Calu3 (cell line): ENCODE results near the gene CHD9. TPM values are rescaled to one million over a fixed set of nuclear protein-coding genes. Genes with fewer than 3 reads are reported as not detected.

ENCODE experiments used
- BruUV-seq: library from RNA; stranded (reverse); fragments of 400-500 nt; replicated peaks from 2 replicates; lab custom pipeline; 2021; lab: Mats Ljungman, UMichigan
- CTCF ChIA-PET: fragments of 300-600 bp; sonication (Branson Sonifier 250); formaldehyde crosslinking; loops from one replicate; lab custom pipeline; 2022; ENCODE audit warnings: antibody characterized with exemption; lab: Charles Lee
- DNase-seq: peaks from one replicate; pipeline ENCODE4 v3.0.0; 2022
- H3K27ac Mint-ChIP-seq: one replicate; pipeline ENCODE4 v1.8.0; 2022; ENCODE audit warnings: mixed read lengths; ENCODE audit not compliant: unreplicated experiment
- H3K27me3 Mint-ChIP-seq: one replicate; pipeline ENCODE4 v1.8.0; 2022; ENCODE audit warnings: mixed read lengths; ENCODE audit not compliant: unreplicated experiment
- H3K36me3 Mint-ChIP-seq: one replicate; pipeline ENCODE4 v1.8.0; 2022; ENCODE audit warnings: mild to moderate bottlenecking, moderate library complexity, mixed read lengths; ENCODE audit not compliant: insufficient read depth, unreplicated experiment
- H3K4me1 Mint-ChIP-seq: one replicate; pipeline ENCODE4 v1.8.0; 2022; ENCODE audit warnings: mild to moderate bottlenecking, low read depth, mixed read lengths; ENCODE audit not compliant: unreplicated experiment
- H3K4me3 Mint-ChIP-seq: one replicate; pipeline ENCODE4 v1.8.0; 2022; ENCODE audit warnings: mild to moderate bottlenecking, low read depth, moderate library complexity, mixed read lengths; ENCODE audit not compliant: unreplicated experiment
- H3K9me3 Mint-ChIP-seq: one replicate; pipeline ENCODE4 v1.8.0; 2022; ENCODE audit warnings: low read depth, mixed read lengths; ENCODE audit not compliant: unreplicated experiment
- intact Hi-C: fragments of 100-400 bp; cut with micrococcal nuclease; formaldehyde crosslinking; loops from one replicate; pipeline ENCODE4 v1.10.0; 2022; ENCODE audit not compliant: unreplicated experiment
- total RNA-seq: library from RNA; stranded (reverse); gene quantifications from 2 replicates; pipeline ENCODE4 v1.2.3, GENCODE V29; 2022
- TF ChIP-seq, protein P1 (sequence below): fragments of 200-600 bp; IDR thresholded peaks from one replicate; pipeline ENCODE4 v1.8.0; 2022; ENCODE audit warnings: antibody characterized with exemption; ENCODE audit not compliant: unreplicated experiment

The CHD9 gene
- total RNA-seq, 1 experiment from 2014 or later: 69.5 TPM

DNA sequence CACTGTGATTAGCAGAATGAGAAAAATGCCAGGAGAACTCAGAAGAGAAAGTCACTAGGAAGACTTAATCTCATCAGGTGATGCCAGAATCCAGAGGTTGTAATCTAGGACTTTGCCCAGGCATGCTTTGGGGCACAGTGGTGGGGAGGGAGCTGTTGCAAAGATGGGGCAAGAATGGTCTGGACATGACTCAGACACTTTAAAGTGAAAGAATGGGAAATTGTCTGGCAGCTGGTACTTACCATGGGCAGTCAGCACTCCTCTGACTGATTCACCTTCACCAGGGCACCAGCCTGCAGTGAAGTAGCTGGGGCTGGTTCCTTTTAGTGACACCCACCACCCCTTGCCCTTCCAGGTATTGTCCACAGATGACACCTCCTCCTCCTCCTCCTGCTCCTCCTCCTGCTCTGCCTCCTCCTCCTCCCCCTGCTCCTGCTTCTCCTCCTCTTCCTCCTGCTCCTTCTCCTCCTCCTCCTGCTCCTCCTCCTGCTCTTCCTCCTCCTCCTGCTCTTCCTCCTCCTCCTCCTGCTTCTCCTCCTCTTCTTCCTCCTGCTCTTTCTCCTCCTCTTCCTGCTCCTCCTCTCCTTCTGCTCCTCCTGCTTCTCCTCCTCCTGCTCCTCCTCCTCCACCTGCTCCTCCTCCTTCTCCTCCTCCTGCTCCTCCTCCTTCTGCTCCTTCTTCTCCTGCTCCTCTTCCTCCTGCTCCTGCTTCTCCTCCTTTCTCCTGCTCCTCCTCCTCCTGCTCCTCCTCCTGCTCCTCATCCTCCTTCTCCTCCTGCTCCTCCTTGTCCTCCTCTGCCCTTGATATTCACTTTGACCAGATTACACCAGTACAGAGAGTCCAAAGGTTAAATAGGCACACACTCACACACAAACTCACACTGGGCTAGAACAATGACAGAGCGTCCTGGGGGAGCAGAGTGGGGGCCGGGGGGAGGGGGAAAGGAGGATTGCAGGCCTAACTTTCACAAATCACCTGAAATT lies 2.0 kb upstream of the CHD9 start, which contains the start of gene CHD9NB:
Gene CHD9NB (minus strand): TSS at position 379 of the 983 bp plus-strand sequence. CDS start 8,739 bp downstream, outside the sequence.
- TF ChIP-seq, protein P1, sequence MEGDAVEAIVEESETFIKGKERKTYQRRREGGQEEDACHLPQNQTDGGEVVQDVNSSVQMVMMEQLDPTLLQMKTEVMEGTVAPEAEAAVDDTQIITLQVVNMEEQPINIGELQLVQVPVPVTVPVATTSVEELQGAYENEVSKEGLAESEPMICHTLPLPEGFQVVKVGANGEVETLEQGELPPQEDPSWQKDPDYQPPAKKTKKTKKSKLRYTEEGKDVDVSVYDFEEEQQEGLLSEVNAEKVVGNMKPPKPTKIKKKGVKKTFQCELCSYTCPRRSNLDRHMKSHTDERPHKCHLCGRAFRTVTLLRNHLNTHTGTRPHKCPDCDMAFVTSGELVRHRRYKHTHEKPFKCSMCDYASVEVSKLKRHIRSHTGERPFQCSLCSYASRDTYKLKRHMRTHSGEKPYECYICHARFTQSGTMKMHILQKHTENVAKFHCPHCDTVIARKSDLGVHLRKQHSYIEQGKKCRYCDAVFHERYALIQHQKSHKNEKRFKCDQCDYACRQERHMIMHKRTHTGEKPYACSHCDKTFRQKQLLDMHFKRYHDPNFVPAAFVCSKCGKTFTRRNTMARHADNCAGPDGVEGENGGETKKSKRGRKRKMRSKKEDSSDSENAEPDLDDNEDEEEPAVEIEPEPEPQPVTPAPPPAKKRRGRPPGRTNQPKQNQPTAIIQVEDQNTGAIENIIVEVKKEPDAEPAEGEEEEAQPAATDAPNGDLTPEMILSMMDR: no peak
- Mint-ChIP-seq H3K27me3 (no peaks in the 10 kb centered on the region), H3K4me3 (peak within 1 kb of the TSS; percentile 4), H3K27ac (peak within 1 kb of the TSS; percentile 8), H3K36me3 (peaks cover 32% of the 10 kb centered on the region), H3K4me1 (peaks cover 38% of the 10 kb centered on the region), H3K9me3 (no peaks in the 10 kb centered on the region)
- intact Hi-C loops: loop anchor here (5.0 kb wide), 1 partner anchor 449 kb away; the partner anchor contains the start of gene AKTIP
- no TSS peak for BruUV-seq
- CTCF ChIA-PET: interaction anchor here (0.6 to 1.0 kb wide), 6 partner anchors 46 to 1896 kb away, joined by 3 to 5 read pairs (median 4); no protein-coding TSS in a partner anchor
- peak; percentile 78 for DNase-seq

DNA sequence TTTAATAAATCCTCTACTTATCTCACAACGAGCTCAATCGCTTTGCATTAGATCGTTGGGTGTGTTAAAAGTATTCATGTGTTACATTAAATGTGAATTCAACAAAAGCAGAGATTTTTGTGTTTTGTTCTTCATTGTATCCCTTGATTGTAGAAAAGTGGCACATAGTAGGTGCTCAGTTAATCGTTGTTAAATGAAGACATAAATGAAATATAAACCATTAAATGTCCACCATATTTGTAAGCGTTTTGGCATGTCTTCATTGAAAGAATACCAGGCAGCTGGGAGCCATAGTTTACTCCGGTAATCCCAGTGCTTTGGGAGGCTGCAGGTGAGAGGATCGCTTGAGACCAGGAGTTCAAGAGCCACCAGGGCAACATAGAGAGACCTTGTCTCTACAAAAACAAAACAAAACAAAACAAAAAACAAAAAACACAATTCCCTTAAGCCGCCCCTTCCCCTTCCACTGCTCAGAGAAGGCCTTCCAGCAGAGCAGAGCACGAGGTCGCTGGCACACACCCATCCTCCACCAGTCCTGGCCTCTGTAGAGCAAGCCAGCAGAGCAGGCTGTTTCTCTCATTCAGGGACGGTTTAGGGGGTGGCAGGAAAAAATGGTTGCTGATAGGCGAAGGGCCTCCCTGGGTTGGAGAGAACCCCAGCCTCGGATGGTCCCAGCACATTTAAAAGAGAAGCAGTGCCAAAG lies 673 bp upstream of the CHD9 start:
- H3K36me3 Mint-ChIP-seq: peaks cover 32% of the 10 kb centered on the region
- peak overlapping the region; percentile 93 for H3K27ac Mint-ChIP-seq
- TF ChIP-seq, protein P1: no peak
- BruUV-seq: TSS peak; percentile 84
- intact Hi-C loops: loop anchor here (2.0 to 5.0 kb wide), 3 partner anchors 45 to 448 kb away; partner anchors contain the start of gene AKTIP
- H3K4me1 Mint-ChIP-seq: peaks cover 29% of the 10 kb centered on the region
- DNase-seq: peak; percentile 40
- H3K9me3 Mint-ChIP-seq: no peaks in the 10 kb centered on the region
- no peaks in the 10 kb centered on the region for H3K27me3 Mint-ChIP-seq
- CTCF ChIA-PET: interaction anchor here (0.6 to 2.9 kb wide), 10 partner anchors 10 to 229 kb away, joined by 3 to 20 read pairs (median 4); no protein-coding TSS in a partner anchor
- H3K4me3 Mint-ChIP-seq: peak overlapping the region; percentile 89

DNA sequence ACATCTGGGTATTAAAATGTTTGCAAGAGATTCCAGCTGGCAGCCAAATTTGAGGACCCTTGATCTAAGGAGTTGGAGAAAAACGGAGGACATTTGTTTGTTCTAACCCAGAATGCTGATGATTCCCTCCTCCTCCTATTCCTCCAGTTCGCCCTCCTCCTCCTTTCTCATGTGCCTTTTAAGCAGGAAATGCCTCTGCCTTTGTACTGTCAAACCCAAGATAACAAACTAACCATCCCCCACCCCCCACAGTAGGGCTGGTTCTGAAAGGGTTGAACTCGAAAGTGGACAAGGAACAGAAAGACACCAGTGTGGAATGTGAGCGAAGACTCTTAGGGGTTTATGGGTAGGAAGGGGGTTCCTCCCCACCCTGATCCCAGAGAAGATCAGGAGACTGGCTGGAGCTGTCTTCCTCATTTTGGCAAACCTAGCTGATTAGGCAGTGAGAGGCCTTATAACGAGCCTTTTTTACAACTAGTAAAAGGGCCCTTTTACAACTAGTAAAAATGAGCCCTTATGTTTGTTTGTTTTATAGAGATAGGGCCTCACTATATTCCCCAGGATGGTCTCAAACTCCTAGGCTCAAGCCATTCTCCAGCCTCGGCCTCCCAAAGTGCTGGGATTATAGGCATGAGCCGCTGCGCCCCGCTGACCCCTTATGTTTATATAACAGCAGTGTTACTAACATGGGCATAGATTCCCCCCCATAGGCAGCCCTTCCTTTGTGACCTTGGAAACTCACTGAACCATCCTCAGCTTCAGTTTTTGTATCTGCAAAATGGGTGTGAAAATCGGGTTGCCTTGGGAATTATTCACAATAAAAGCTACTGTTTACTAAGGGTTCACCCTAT lies 975 bp downstream of the CHD9 start:
- Mint-ChIP-seq H3K9me3 (no peaks in the 10 kb centered on the region), H3K4me3 (peak overlapping the region; percentile 89), H3K36me3 (peaks cover 32% of the 10 kb centered on the region), H3K4me1 (peaks cover 29% of the 10 kb centered on the region), H3K27me3 (no peaks in the 10 kb centered on the region), H3K27ac (peak overlapping the region; percentile 93)
- intact Hi-C loops: loop anchor here (1.0 to 2.0 kb wide), 5 partner anchors 43 to 228 kb away; no protein-coding TSS in a partner anchor
- CTCF ChIA-PET: interaction anchor here (0.6 to 2.9 kb wide), 6 partner anchors 44 to 359 kb away, joined by 3 to 20 read pairs (median 9); no protein-coding TSS in a partner anchor
- BruUV-seq: TSS peak; percentile 43
- peak; percentile 37 for DNase-seq
- TF ChIP-seq, protein P1: no peak
